AG08396 (cell line): ENCODE results near the gene GLIS1.

Experiments
- DNase-seq: peaks from one replicate; pipeline ENCODE4 v3.0.0; 2012; ENCODE audit warnings: low spot score, mixed read lengths

The GLIS1 gene

DNA sequence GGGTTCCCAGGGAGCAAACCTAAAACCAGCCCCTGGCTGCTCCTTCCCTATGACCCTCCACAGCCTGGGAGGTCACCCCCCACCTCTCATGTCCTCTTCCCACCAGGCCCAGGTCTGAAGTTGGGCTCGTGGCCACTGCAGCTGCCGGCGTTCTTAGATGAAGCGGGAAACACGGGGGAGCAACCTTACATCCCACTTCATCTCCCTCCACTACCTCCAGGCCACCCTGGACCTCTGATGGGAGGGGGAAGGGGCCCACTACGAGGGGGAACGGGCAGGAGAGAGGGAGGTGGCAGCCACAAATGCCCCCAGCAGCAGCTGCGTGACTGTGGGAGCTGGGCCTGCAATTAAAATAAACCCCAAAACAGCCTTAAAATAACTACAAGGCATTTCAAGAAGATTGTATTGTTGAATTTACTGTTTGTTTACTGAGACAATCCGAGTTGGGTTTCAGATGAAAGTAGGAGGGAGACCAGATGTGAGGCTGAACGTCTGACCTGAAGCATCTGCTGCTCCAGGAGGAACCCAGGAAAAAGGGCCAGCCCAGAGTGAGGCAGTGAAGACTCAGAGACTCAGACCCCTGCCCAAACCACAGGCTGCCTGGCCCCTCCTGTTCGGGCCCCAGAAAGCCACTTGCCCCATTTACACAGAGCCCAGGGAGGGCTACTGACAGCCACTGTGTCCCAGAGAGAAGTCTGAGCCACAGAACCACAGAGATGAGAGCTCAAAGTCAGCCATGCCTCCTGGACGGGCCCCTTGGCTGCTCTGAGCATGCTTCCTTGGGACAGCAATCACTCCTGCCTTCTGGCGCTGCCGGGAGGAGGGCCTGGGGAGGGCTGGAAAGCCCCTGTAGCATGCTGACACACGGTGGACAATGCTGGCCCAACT lies 59.8 kb downstream of the GLIS1 start:
- no peak for DNase-seq

DNA sequence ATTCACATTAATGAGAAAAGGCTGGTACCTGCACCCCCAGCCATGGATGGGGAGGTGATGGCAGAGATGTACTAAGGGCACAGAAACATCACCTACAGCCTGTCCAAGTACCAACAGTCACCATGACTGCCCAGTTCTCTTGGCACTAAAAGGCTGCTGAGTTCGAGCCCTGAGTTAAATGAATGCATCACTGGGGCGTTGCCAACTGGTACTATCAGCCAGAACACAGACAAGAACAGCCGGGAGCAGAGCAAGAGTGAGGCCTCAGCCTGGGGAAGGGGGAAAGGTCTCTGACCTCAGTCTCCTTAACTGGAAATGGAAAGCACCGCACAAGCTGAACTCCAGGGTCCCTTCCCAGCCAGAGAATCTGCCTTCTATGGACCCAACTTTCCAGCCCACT lies 60.5 kb downstream of the GLIS1 start:
- DNase-seq, result no peak

DNA sequence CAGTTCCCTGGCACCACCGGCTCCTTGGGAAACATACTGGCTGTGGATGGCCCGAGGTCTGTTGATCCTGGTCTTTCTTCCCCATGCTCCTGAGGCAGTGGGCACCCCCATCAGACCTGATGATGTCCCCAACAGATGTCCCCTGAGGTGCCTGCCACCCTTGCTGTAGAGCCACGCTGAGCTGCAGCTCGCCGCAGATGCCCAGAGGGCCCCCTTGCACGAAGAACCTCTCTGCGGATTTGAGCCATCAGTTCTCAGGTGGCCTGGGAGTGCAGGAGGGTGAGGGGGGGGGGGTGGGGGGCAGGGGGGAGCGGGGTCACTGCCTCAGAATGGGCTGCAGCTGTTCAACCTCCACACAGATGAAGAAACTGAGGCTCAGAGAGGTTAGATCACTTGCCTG lies 60.9 kb downstream of the GLIS1 start:
- DNase-seq, result no peak

DNA sequence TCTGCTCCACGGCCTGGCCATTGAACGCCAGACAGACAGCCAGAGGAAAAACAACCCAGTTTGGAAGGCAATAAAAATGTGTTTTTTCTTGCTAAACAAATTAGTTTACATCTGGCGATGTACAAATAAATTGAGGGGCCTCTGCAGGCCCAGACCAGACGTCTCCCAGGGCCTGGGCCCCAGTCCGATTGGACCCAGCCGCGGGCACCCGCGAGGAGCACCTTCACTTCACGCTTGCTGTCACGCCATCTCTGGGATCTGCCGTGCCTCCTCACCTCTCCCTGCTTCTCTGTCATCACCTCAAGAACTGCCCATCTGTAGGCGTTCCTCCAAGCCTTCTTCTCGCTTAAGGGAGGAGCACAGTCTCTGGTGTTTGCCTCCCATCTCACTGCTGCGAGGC lies 61.5 kb downstream of the GLIS1 start:
- no peak for DNase-seq

DNA sequence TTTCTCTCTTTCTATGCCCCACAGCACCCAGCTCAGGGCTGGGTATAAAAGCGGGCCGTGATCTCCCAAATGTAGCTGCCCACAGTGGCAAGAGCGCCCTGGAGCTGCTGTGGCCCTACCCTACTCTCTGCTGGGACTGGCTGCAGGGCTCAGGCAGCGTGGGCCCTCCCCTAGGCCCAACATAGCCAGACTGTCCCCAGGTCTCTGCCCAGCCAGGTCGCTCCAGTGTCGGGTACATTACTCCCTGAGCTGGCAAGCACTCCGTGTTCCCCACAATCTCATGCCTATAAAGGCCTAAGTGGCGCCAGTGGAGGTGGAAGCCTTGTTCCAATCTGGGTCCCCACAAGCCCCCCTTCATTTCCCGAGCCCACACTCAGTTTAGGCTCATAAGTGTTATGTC lies 66.2 kb downstream of the GLIS1 start:
- no peak for DNase-seq

DNA sequence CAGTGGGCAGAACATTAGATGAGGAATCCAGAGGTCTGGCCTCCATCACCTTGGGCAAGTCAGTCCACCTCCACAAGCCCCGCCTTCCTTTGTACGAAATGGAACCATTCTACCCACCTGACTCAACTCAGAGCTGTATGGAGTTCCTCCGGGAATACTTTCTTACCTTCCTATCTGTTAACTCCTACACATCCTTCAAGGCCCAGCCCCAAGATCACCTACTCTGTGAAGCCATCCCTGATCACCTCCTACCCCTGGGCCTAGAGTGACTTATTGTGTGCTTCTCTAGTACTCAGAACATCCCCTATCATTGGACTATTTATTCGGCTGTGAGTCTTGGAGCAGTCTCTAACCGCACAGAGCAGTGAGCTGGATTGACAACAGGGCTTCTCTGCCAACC lies 66.7 kb downstream of the GLIS1 start:
- no peak for DNase-seq

DNA sequence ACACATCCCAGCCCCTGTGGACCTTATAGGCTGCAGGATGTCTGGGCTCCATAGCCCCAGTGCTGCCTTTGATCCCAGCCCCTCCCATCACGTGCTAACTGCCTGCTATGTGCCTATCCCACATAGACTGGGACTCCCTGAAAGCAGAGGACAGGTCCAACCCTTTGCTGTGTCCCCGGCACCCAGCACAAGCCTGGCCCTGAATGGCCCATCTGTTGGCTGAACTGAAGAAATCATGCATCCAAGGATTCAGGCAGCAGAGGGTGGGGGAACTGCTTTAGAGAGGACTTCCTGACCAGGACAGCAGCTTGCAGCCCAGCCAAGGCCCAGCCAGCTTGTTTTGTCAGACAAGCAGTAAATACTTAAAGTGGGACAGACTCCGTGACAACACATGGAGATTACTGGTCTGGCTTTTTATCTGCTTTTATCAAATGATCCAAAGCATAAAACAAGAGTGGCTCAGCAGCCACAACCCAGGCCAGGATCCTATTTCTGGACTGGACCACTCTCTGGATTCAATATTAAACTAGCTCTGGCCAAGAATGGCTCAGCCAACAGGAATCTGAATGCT lies 69.3 kb downstream of the GLIS1 start:
- DNase-seq, result no peak

DNA sequence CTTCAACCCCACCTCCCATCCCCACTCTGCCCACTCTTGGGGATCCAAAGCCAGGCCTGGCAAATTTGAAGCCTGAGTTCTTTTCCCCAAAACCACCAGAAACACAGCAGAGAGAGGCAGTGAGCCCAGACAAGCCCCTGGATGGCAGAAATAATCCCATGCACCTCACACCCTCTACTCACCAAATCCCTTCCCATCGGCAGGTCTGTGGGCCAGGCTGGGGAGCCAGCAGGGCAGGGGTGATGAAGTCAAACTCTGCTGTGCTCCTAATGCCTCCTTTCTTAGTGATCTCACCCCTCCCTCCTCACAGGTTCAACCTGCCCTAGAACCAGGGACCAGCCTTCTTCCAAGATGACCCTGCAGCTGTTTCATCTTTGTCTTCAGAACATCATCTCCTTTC lies 72.4 kb downstream of the GLIS1 start:
- DNase-seq, result no peak

DNA sequence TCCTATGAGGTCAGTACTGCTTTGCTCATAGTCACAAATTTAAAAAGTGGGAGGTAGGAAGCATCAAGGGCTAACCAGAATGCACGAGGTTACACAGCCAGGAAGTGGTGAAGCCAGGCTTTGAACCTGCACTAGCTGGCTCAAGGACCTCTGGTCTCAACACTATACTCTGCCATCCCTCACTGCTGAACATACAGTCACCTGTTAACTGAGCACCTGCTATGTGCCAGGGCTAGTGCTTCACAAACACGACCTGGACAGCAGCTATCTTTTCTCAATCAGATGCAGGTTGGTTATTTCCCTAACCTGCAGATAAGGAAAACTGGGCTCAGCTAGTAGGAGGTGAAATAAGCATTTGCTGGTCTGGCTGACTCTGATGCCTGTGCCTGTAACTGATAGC lies 73.0 kb downstream of the GLIS1 start:
- no peak for DNase-seq

DNA sequence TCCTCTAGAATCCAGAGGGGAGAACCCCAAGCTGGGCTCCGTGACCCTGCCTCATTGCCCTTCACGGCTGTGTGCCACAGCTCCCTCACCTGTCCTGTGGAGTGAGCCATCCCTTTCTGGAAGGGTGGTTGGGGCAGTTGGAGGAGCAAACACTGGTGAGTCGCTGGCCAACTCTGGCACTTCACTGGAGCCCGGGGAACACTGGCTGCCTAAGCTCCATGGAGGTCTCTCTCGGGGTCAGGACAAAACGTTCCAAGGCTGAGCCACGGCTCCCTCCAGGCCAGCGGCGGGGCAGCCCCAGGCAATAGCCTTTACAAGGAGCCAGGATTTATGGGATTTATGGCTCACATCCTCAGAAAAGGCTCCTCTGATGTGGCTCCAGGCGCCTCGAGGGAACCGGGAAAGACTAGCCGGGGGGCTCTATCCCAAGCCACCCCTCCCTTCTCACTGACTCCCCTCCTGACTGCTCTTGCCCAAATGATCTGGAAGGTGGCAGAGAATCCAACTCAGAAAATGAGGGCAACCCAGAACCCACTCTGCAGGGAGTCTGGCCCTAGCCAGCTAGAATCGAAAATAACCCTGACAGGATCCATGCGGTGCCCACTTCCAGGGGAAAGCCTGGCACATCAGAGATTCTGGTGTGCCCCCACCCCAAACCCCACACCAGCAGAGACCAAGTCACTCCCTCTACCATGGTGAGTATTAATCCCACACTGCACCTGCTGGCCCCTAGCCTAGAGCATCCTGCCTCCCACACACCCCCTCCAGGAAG lies 75.2 kb downstream of the GLIS1 start:
- DNase-seq, result no peak

DNA sequence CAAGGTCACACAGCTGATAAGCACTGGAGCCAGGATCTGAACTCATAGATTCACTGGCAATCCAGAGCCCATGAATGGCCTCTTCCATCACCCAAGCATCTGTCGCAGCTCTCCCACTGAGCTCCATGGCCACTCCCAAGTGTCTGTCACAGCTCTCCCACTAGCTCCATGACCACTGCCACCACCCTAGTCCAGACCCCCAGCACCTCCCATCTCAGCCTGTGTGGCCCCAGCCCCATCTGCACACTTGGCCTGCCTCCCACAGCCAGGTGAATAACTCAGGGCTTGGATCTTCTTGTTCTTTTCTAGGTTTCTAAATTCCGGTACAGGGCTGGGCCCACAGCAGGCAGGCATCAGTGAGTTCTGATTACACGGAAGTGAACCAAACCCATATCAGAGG lies 76.0 kb downstream of the GLIS1 start:
- DNase-seq, result no peak

DNA sequence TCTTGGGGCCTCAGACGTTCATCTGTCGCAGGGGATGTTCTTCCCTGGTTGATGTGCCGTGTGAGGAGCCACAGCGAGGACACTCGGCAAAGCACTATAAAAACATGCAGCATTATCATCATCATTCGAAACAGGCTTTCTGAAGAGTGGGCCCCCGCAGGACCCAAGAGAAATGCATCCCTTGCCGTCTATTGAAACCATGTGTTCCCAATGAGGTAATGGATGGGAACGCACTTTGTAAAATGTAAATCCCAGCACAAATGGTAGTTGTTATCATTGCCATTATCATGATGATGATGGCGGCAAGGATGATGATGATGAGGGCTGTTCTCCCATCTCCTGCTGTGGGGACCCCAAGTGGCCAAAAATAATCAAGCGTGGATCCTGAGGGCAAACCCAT lies 76.8 kb downstream of the GLIS1 start:
- no peak for DNase-seq

DNA sequence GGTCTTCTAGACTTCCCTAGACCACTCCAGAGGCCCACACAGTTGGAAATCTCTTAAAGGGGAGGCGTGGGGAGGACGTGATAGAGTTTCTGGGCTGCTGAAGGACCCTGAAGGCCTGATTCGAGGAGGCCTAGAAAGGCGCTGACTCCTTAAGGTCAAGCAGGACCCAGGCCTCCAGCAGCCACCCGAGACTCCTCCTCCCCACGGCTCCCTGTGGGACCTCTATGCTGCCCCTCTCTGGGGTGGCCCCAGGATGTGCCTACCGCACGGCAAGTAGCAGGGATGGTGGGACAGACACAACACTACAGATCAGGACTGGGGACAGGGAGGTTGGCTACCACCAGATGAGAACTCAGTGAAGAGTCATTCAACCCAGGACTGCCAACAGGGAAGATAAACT lies 77.5 kb downstream of the GLIS1 start:
- DNase-seq, result no peak

DNA sequence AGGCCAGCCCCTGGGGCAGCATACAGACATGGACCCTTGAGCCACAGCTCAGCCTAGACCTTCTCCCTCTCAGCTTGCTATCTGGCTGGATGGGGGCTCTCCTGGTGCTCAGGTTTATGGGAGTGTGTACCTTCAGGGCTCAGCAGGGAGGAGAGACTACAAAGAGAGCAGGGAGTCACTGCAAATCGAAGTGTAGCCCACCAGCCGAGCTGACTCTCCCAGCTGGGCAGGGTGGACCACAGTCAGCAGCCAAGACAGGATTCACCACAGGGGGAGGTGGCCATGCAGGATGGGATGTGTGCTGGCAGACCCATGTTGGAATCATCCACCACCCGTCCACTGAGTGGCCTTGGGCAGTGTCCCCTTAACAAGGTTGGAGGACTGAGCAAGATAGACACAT lies 78.3 kb downstream of the GLIS1 start:
- no peak for DNase-seq

DNA sequence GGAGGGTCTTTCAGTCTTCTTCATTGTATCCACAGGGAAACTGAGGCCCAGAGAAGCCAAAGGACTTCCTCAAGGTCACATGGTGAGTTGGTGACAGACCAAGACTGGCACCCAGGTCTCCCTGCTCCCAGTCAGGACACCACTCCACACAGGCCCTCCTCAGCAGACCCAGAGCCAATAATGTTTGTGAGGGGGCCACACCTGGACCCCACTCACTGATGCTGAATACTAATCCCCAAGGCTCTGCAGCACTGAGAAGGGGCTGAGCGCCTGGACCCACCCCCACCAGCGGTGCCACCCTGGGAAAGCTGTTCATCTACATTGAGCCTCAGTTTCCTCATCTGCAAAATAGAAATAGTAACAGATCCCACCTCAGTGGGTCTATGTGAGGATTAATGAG lies 79.5 kb downstream of the GLIS1 start:
- no peak for DNase-seq

DNA sequence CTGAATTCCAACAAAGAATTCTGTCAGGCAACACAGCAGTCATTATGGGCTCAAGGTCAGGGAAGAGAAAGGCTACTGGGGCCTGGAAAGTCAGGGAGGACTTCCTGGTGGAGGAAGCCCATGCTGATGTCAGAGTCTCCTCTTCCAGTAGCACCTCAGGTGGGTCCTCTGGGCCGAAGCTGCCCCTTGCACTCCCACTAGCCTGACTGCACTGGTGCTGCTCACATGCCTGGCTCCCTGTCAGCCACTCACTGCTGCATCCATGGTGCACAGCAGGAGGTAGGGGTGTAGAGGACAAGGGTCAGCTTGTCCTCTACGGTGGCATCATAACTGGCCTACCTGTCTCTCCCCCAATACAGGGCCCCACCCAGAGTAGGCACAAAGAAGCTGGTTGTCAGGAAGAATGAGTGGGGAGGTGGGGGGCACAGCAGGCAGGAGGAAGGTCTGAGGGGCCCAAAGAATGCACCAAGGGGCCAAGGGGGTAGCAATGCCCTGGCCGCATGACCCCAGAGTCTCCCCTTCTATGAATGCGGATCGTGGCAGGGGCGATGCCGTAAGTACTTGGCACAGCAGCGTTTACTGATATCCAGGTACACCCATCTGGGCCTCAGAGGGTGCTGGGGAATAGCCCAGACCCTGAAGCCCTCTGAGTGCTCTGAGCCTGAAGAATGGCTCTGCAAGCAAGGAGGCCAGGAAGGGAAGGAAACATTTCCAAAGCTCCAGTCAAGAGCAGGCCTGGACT lies 80.3 kb downstream of the GLIS1 start:
- no peak for DNase-seq

DNA sequence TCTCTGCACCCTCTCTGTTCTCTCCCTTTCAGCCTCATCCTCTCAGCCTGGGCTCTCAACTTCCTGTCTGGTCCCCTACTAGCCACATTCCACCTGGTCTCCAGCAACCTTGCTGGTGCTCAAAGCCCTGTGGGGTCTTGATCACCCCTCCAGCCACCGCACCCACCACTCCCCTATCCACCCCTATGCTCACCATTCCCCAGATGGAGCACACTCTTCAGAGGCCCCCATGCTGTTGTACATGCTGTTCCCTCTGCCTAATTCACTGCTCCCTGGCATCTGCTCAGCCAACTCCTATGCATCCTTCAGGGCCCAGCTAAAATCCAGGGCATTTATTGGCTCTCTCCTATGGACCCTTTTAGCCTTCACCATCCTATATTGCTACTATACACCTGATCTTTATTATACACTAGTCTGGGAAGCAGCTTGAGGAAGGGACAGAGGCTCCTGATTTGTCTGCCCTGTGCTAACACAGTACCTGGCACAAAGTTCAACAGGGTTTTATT lies 81.0 kb downstream of the GLIS1 start:
- no peak for DNase-seq

DNA sequence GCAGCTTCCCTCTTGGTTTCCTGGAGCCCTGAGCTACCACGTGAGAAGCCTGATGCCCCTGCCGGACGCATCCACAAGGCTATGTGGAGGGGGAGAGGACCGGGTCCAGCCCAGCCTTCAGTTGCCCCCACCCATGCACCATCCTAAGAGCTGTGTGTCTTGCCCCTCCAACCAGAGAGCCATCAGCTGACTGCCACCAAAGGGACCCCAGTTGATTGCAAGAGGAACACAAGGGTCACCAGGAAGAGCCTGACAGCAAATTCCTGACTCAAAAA lies 81.5 kb downstream of the GLIS1 start:
- DNase-seq, result no peak

DNA sequence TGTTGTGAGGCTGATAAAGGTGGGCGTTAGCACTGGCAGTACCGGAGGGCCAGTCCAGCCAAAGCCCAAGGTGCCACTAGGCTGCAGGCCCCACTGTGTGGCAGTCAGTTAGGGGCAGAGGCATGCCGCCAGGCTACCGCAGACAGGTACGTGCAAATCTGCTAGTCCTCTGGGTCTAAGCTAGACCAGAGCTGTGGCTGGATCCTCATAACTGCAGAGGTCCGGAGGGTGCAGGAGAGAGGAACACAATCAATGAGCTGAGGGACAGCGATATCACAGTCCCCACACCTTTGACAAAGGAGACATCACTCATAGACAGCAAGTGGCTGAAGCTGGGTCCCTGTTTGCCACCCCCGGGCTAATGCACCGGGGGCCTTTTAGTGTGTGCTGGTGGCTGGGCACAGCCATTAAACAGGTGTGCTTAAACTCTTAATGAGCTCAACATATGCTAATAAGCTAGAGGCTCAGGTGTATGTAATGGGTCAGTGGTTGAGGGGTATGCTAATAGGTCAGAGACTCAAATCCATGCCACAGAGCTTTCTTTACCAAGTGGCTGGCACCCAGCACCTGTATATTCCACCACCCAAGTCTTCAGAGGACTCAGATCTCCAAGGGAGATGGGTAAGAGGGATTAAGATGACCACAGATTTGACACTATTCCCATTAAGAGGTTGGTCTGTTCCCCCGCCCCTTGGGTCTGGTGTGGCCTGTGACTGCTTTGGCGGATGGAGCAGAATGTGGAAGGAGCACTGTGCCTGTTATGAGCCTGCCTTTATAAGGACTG lies 82.0 kb downstream of the GLIS1 start:
- no peak for DNase-seq

DNA sequence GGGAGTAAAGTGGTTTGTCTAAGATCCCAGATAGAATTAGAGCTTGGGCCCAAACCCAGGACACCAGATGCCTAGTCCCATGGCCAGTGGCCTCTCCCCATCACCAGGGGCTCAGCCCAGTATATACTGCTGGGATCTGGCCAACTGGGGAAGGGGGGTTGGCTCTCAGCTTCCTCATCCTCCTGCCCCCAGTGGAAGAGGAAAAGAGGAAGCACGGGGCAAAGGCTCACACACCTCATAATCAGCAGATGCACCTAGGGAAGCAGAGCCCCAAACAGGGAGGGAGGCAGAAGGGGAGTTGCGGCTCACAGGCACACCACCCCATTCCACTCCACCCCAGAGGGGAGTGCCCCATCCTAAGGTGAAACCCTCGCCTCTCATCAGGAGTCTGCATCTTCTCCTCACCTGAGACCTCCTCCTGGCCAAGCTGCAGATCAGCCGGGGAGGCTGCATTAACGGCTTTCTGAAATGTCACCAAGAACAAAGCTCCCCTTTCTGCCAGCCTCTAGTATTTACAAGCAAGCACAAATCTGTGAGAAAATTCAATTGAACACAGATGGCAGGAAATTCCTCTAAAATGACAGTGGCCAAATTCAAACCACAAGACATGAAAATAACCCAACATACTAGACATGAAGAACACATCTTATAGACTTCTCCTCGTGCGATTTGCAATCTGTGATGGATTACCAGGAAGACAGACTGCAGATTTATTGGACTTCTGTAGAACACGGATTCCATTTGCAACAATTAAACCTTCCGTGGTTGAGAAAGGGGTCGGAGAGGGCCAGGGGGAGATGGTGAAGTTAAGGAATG lies 82.8 kb downstream of the GLIS1 start:
- DNase-seq, result peak; percentile 52
